ENCODE measurements around the gene SELL.
"Not testable (repeated sequence)": the region's sequence is repeated elsewhere in the genome, so short reads cannot be mapped to it uniquely, and the experiment has no call there.

Gene SELL

DNA sequence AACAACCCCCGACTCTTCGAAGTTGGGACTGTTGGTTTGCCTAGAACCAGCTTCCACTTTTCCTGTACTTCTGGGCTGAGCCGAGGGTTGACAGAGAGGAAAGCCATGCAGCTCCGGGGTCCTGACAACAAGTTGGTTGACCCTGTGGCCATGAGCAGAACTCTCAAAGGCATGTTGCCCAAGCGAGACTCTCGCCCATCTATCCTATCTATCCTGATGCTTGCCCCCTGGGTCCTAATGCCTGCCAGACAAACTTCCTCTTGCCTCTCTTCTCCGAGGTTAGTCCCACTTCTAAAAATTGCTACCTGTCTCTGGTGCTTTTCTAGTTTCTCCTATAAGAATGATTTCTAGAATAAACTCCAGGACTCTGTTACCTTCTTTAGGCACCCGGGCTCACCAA is 48.7 kb downstream of the SELL start:
- not testable (repeated sequence) for DNase-seq

DNA sequence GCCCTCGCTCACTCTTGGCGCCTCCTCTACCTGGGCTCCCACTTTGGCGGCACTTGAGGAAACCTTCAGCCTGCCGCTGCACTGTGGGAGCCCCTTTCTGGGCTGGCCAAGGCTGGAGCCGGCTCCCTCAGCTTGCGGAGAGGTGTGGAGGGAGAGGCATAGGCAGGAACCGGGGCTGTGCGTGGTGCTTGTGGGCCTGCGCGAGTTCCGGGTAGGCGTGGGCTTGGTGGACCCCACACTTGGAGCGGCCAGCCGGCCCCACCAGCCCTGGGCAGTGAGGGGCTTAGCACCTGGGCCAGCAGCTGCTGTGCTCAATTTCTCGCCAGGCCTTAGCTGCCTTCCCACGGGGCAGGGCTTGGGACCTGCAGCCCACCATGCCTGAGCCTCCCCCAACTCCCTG is 50.4 kb downstream of the SELL start:
- not testable (repeated sequence) for DNase-seq

DNA sequence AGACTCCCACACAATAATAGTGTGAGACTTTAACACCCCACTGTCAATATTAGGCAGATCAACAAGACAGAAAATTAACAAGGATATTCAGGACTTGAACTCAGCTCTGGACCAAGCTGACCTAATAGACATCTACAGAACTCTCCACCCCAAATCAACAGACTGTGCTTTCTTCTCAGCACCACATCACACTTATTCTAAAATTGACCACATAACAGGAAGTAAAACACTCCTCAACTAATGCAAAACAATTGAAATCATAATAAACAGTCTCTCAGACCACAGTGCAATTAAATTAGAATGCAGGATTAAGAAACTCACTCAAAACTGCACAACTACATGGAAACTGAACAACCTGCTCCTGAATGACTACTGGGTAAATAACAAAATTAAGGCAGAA is 52.6 kb downstream of the SELL start:
- peak; percentile 32 for DNase-seq

DNA sequence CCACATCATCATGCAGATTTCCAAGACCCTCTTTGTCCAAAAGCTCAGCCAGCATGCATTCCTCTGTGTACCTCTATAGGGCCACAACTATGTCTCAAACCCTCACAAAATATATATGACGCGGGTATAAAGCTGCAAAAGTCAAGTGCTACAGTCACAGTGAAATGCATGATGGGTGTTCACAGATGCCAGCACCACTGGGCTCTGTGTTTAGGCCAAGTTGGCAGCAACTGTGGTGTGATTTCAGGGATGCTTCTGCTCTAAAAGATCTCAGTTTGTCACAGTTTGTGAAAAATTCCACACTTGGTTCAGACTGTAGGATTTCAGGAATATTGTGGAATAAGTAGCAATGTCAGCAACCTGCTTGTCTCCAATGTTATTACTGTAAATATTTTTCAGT is 57.5 kb downstream of the SELL start:
- DNase-seq: no peak

DNA sequence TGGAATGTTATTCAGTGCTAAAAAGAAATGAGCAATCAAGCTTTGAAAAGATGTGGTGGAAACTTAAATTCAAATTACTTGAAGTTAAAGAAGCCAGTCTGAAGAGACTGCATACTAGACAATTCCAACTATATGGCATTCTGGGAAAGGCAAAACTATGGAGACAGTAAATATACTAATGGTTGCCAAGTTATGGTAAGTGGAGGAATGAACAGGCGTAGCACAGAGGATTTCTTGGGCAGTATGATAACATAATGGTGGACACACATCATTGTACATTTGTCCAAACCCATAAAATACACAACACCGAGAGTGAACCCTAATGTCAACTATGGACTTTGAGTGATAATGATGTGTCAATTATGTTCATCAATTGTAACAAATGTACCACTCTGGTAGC is 60.4 kb downstream of the SELL start:
- no peak for DNase-seq

DNA sequence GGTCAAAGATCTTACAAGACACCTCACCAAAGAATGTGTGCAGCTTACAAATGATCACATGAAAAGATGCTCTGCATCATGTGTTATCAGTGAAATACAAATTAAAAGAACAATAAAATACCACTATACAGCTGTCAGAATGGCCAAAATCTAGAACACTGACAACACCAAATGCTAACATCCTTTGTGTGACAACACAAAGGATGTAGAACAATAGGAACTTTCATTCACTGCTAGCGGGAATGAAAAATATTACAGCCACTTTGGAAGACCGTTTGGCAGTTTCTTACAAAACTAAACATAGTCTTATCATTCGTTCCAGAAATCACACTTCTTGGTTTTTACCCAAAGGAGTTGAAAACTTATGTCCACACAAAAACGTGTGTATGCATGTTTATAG is 60.9 kb downstream of the SELL start:
- DNase-seq: no peak

DNA sequence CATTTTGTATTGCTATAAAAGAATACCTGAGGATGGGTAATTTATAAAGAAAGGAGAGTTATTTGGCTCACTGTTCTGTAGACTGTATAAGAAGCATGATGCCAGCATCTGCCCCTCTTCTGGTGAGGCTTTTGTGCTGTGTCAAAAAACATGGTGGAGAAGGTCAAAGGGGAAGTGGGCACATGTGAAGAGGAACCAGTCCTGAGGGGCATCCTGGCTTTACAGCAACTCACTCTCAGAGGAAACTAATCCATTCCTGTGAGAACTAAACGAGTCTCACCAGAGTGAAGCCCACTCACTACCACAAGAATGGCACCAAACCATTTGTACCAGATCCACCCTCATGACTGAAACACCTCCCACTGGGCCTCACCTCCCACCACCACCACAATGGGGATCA is 62.7 kb downstream of the SELL start:
- DNase-seq: no peak

DNA sequence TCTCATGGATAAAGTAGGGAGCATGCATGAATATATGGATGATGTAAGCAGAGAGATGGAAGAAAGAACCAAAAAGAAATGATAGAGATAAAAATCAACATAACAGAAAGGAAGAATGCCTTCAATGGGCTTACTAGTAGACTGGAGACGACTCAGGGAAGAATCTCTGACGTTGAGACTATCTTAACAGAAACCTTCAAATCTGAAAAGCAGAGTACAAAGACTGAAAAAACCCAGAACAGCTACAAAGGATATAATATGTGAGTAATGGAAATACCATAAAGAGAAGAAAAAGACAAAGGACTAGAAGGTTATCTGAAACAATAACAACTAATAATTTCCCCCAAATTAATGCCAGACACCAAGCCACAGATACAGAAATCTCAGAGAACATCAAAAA is 63.2 kb downstream of the SELL start:
- no peak for DNase-seq

DNA sequence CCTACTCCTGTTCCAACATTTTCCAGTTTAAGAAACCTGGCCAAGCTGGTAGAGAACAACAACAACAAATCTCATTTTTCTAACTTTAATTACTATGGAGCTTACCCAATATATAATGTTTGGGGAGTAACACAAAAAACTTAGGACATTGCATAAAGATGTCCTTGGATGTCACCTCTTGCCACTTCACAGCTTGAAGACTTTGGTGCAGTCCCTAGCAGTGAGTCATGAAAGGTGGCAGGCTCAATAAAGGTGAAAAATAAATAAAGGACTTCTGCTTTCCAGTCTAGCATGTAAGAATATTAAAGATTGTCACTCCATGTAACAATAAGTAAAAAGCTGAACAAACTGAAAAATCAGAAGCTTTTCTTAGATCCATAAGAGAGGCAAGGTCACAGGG is 63.9 kb downstream of the SELL start:
- no peak for DNase-seq

DNA sequence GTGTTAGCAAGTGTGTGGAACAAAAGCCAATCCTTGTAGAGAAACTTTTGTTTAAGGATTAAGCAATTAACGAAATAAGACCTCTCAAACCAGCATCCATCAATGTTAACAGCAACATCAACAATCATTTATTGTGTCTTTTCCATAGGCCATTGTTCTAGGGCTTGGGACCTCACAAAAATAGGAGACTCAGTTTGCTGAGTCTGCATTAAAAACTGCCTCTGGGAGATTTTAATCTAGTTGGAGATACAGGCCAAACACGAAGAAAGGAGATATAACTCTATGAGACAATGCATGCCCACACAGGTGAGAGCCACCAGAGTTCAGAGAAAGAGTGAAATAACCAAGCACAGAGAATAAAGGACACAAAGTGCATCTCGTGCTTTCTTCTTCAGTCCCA is 67.1 kb downstream of the SELL start:
- DNase-seq: no peak
